ENCODE data around the gene ECHDC1. TPM values are rescaled to one million over a fixed set of nuclear protein-coding genes. Genes with fewer than 3 reads are reported as not detected.

The ECHDC1 gene
- total and polyA plus RNA-seq, 4 donors, result 28.8 to 66.2 (median 50.8) TPM

DNA sequence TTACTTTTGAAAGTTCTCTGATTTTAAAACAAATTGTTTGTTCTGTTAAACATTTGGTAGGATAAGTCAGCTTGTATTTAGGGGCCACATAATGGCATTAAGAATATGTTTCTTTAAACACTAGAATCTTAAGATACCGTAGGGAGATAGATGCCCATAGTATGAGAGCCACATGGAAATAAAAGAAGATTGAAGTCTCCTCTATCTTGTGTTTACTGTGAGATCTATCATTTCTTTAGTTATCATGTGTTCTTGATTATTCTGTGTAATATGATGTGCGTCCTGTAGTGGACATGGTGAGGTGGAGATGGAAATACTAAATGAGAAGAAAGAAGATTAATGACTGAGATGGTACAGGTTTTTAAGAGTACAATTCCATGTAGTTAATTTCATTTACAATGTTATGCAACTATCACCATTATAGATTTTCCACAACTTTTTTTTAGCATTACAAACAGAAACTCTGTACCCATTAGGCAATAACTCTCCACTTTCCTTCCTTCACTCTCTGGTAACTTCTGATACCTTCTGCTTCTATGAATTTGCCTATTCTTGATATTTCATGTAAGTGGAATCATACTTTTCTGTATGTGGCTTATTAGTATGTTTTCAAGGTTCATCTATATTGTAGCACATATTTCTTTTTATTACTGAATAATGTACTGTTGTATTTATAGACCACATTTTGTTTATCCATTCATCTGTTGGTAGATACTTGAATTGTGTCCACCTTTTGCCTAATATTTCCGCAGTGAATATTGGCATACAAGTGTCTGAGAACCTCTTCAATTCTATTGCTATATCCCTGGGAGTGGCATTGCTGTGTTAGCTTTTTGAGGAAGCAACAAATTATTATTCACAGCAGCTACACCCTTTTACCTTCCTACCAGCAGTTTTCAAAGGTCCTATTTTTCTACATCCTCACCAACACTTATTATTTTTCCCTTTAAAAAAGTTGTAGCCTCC is 65.2 kb downstream of the ECHDC1 start:
- H3K27ac ChIP-seq (ENCODE audit: low read depth in 1 of 2, low read length in 2 of 2), result peak overlapping the region; percentile 54 to 83
- no peak for DNase-seq (ENCODE audit: low spot score)
- TF ChIP-seq SP1 (IDR thresholded peaks at IDR 0.05) (peak; percentile 24), FOXA1 (IDR thresholded peaks at IDR 0.05) (no peak), EGR1 (IDR thresholded peaks at IDR 0.05; ENCODE audit: low read depth in 2 of 2) (peak in 1 of 2 donors; percentile 71), GABPA (IDR thresholded peaks at IDR 0.05 in 1 of 2, conservative IDR thresholded peaks at IDR 0.05 in 1 of 2) (no peak), HNF4A (conservative IDR thresholded peaks at IDR 0.05) (peak; percentile 70 to 77), RXRA (IDR thresholded peaks at IDR 0.05) (peak in 1 of 2 donors; percentile 30), YY1 (IDR thresholded peaks at IDR 0.05) (peak; percentile 42)
- TF ChIP-seq, protein P1, sequence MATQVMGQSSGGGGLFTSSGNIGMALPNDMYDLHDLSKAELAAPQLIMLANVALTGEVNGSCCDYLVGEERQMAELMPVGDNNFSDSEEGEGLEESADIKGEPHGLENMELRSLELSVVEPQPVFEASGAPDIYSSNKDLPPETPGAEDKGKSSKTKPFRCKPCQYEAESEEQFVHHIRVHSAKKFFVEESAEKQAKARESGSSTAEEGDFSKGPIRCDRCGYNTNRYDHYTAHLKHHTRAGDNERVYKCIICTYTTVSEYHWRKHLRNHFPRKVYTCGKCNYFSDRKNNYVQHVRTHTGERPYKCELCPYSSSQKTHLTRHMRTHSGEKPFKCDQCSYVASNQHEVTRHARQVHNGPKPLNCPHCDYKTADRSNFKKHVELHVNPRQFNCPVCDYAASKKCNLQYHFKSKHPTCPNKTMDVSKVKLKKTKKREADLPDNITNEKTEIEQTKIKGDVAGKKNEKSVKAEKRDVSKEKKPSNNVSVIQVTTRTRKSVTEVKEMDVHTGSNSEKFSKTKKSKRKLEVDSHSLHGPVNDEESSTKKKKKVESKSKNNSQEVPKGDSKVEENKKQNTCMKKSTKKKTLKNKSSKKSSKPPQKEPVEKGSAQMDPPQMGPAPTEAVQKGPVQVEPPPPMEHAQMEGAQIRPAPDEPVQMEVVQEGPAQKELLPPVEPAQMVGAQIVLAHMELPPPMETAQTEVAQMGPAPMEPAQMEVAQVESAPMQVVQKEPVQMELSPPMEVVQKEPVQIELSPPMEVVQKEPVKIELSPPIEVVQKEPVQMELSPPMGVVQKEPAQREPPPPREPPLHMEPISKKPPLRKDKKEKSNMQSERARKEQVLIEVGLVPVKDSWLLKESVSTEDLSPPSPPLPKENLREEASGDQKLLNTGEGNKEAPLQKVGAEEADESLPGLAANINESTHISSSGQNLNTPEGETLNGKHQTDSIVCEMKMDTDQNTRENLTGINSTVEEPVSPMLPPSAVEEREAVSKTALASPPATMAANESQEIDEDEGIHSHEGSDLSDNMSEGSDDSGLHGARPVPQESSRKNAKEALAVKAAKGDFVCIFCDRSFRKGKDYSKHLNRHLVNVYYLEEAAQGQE (IDR thresholded peaks at IDR 0.05), result peak; percentile 19
- TF ChIP-seq, protein P2, sequence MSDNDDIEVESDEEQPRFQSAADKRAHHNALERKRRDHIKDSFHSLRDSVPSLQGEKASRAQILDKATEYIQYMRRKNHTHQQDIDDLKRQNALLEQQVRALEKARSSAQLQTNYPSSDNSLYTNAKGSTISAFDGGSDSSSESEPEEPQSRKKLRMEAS (IDR thresholded peaks at IDR 0.05), result peak; percentile 23
- TF ChIP-seq, protein P3, sequence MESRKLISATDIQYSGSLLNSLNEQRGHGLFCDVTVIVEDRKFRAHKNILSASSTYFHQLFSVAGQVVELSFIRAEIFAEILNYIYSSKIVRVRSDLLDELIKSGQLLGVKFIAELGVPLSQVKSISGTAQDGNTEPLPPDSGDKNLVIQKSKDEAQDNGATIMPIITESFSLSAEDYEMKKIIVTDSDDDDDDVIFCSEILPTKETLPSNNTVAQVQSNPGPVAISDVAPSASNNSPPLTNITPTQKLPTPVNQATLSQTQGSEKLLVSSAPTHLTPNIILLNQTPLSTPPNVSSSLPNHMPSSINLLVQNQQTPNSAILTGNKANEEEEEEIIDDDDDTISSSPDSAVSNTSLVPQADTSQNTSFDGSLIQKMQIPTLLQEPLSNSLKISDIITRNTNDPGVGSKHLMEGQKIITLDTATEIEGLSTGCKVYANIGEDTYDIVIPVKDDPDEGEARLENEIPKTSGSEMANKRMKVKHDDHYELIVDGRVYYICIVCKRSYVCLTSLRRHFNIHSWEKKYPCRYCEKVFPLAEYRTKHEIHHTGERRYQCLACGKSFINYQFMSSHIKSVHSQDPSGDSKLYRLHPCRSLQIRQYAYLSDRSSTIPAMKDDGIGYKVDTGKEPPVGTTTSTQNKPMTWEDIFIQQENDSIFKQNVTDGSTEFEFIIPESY (IDR thresholded peaks at IDR 0.05), result peak; percentile 55
- TF ChIP-seq, protein P4, sequence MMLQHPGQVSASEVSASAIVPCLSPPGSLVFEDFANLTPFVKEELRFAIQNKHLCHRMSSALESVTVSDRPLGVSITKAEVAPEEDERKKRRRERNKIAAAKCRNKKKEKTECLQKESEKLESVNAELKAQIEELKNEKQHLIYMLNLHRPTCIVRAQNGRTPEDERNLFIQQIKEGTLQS (IDR thresholded peaks at IDR 0.05), result no peak
- H3K9me3 ChIP-seq (ENCODE audit: control insufficient read depth in 4 of 4, low read length in 3 of 4), result no peaks in the 10 kb centered on the region
- peaks cover 0 to 20% (median 8%) of the 10 kb centered on the region in 4 donors for H3K36me3 ChIP-seq (ENCODE audit: control insufficient read depth in 4 of 4, insufficient read depth in 3 of 4, low read depth in 1 of 4, low read length in 3 of 4)
- H3K4me1 ChIP-seq (ENCODE audit: control insufficient read depth in 4 of 4, insufficient read depth in 4 of 4, low read length in 3 of 4), result peaks cover 3 to 38% (median 20%) of the 10 kb centered on the region in 4 donors
- H3K9ac ChIP-seq (ENCODE audit: low read depth in 1 of 2, low read length in 2 of 2), result no peak overlapping the region
- H3K4me3 ChIP-seq (ENCODE audit: low read depth in 1 of 3, low read length in 3 of 3), result no peak overlapping the region
- 47% methylated on average over 3 of the region's 3 CpGs for WGBS
- no peaks in the 10 kb centered on the region for H3K27me3 ChIP-seq (ENCODE audit: control insufficient read depth in 4 of 4, insufficient read depth in 4 of 4, low read length in 3 of 4)

DNA sequence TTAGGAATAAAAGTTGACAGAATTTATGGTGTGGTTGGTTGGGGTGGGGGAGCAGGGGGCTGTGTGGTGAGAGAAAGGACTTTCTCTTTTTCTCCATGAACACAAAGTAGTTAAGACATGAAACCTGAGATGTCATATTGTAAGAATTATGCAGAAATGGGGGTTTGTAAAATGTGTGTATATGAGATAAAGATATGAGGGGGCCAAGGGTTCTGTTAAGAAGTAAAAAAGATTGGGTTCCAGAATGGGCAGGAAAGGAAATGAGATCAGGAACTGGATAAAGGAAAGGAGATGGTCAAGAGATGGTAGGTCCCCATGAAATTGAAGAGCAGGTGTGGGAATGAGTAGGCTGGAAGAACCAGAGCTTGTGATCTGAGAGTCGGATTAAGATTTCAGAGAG is 67.1 kb downstream of the ECHDC1 start:
- 96% methylated on average over 1 of the region's 1 CpG for WGBS
- peaks cover 0 to 6% (median under 1%) of the 10 kb centered on the region in 4 donors for H3K36me3 ChIP-seq (ENCODE audit: control insufficient read depth in 4 of 4, insufficient read depth in 3 of 4, low read depth in 1 of 4, low read length in 3 of 4)
- TF ChIP-seq FOXA1 (IDR thresholded peaks at IDR 0.05) (no peak), JUND (IDR thresholded peaks at IDR 0.05) (no peak), FOXA2 (IDR thresholded peaks at IDR 0.05) (no peak), SP1 (IDR thresholded peaks at IDR 0.05) (no peak), NR2F2 (IDR thresholded peaks at IDR 0.05) (no peak), HNF4A (conservative IDR thresholded peaks at IDR 0.05) (no peak), YY1 (IDR thresholded peaks at IDR 0.05) (no peak), HNF4G (IDR thresholded peaks at IDR 0.05) (no peak), GABPA (IDR thresholded peaks at IDR 0.05 in 1 of 2, conservative IDR thresholded peaks at IDR 0.05 in 1 of 2) (no peak)
- TF ChIP-seq, protein P1 (IDR thresholded peaks at IDR 0.05), result no peak
- TF ChIP-seq, protein P2 (IDR thresholded peaks at IDR 0.05), result no peak

More for the DNA sequence above, 67.1 kb downstream of the ECHDC1 start:
- Histone ChIP-seq H3K9me3 (ENCODE audit: control insufficient read depth in 4 of 4, low read length in 3 of 4) (no peaks in the 10 kb centered on the region), H3K27ac (ENCODE audit: low read depth in 1 of 2, low read length in 2 of 2) (no peak overlapping the region), H3K27me3 (ENCODE audit: control insufficient read depth in 4 of 4, insufficient read depth in 4 of 4, low read length in 3 of 4) (no peaks in the 10 kb centered on the region), H3K9ac (ENCODE audit: low read depth in 1 of 2, low read length in 2 of 2) (no peak overlapping the region), H3K4me1 (ENCODE audit: control insufficient read depth in 4 of 4, insufficient read depth in 4 of 4, low read length in 3 of 4) (peaks cover 3 to 51% (median 27%) of the 10 kb centered on the region in 4 donors), H3K4me3 (ENCODE audit: low read depth in 1 of 3, low read length in 3 of 3) (no peak overlapping the region)
- DNase-seq (ENCODE audit: low spot score), result no peak
